NT2/D1 (cell line): ENCODE data around the gene GAK.

Experiments
- YY1 ChIP-seq: IDR thresholded peaks from 2 replicates; pipeline ENCODE4 v1.6.1; 2011; ENCODE audit not compliant: insufficient read length, insufficient read depth
- ZNF274 ChIP-seq: IDR thresholded peaks from 2 replicates; pipeline ENCODE4 v1.6.1; 2011; ENCODE audit warnings: mild to moderate bottlenecking, low read depth, low read length

GRCh38 chr4:926538-926937 lies 5.6 kb downstream of the GAK start:
- no peak for TF ChIP-seq ZNF274
- no peak for TF ChIP-seq YY1
